Neural cell (in vitro differentiated cells): Measurements from ENCODE around the gene IGSF21. TPM values are rescaled to one million over a fixed set of nuclear protein-coding genes. Genes with fewer than 3 reads are reported as not detected.

Experiments
- H2AFZ ChIP-seq: fragments of 200-600, 300-800 bp; sonication (generic), shearing (Covaris generic); 2 replicates; pipeline ENCODE4 v1.6.0; 2014; ENCODE audit warnings: low read depth, mild to moderate bottlenecking, antibody characterized with exemption, low read length, moderate library complexity
- H3F3A ChIP-seq: fragments of 200-600 bp; shearing (Covaris generic); 2 replicates; pipeline ENCODE4 v1.6.1; 2016; ENCODE audit warnings: mild to moderate bottlenecking, moderate library complexity, mixed read lengths, antibody characterized with exemption, low read length; ENCODE audit not compliant: insufficient read depth, poor library complexity, severe bottlenecking
- H3K27ac ChIP-seq: fragments of 200-600, 300-800 bp; sonication (generic), shearing (Covaris generic); 2 replicates; pipeline ENCODE4 v1.5.1; 2014; ENCODE audit warnings: mild to moderate bottlenecking, low read length, moderate library complexity
- H3K27me3 ChIP-seq: fragments of 300-800, 200-600 bp; sonication (generic), shearing (Covaris generic); 2 replicates; pipeline ENCODE4 v1.6.0; 2014; ENCODE audit warnings: mild to moderate bottlenecking, low read depth, low read length, moderate library complexity; ENCODE audit not compliant: insufficient read depth
- H3K36me3 ChIP-seq: fragments of 300-800, 200-600 bp; sonication (generic), shearing (Covaris generic); 2 replicates; pipeline ENCODE4 v1.5.1; 2014; ENCODE audit warnings: mild to moderate bottlenecking, antibody characterized with exemption, low read length, moderate library complexity; ENCODE audit not compliant: insufficient read depth
- H3K4me2 ChIP-seq: fragments of 300-800, 200-600 bp; sonication (generic), shearing (Covaris generic); 2 replicates; pipeline ENCODE4 v1.6.0; 2014; ENCODE audit warnings: mild to moderate bottlenecking, low read length
- H3K4me3 ChIP-seq: fragments of 300-800, 200-600 bp; sonication (generic), shearing (Covaris generic); 2 replicates; pipeline ENCODE4 v1.5.1; 2014; ENCODE audit warnings: mild to moderate bottlenecking, low read length, moderate library complexity
- H3K79me2 ChIP-seq: fragments of 200-600 bp; shearing (Covaris generic); replicated peaks from 2 replicates; pipeline ENCODE4 v1.6.0; 2014; ENCODE audit warnings: mild to moderate bottlenecking, low read length, moderate library complexity; ENCODE audit not compliant: insufficient read depth
- H3K9ac ChIP-seq: fragments of 300-800, 200-600 bp; sonication (generic), shearing (Covaris generic); 2 replicates; pipeline ENCODE4 v1.6.1; 2016; ENCODE audit warnings: mild to moderate bottlenecking, low read length, mixed read lengths
- H3K9me2 ChIP-seq: fragments of 200-600 bp; shearing (Covaris generic); 2 replicates; pipeline ENCODE4 v1.6.1; 2016; ENCODE audit warnings: mild to moderate bottlenecking, low read length, mixed read lengths; ENCODE audit not compliant: insufficient read depth
- H3K9me3 ChIP-seq: fragments of 200-600, 300-800 bp; sonication (generic), shearing (Covaris generic); 2 replicates; pipeline ENCODE4 v1.6.1; 2016; ENCODE audit warnings: mild to moderate bottlenecking, mixed run types, low read length, moderate library complexity, mixed read lengths
- H4K20me1 ChIP-seq: fragments of 200-600 bp; shearing (Covaris generic); 2 replicates; pipeline ENCODE4 v1.6.1; 2016; ENCODE audit warnings: mild to moderate bottlenecking, mixed run types; ENCODE audit not compliant: insufficient read depth
- EP300 ChIP-seq: fragments of 450-650 bp; conservative IDR thresholded peaks from 2 replicates; pipeline ENCODE4 v1.6.1; 2014; ENCODE audit warnings: antibody characterized with exemption, mild to moderate bottlenecking, moderate library complexity; ENCODE audit not compliant: poor library complexity, severe bottlenecking
- EZH2 ChIP-seq: fragments of 200-600, 300-800 bp; shearing (Covaris generic), sonication (generic); IDR thresholded peaks from 2 replicates; pipeline ENCODE4 v1.6.1; 2014; ENCODE audit warnings: antibody characterized with exemption, low read length, borderline replicate concordance, mild to moderate bottlenecking; ENCODE audit not compliant: insufficient read depth, poor library complexity, severe bottlenecking
- MXI1 ChIP-seq: fragments of 450-650 bp; conservative IDR thresholded peaks from 2 replicates; pipeline ENCODE4 v1.6.1; 2014; ENCODE audit warnings: antibody characterized with exemption, mild to moderate bottlenecking; ENCODE audit not compliant: poor library complexity, severe bottlenecking
- POLR2AphosphoS5 ChIP-seq: IDR thresholded peaks from 2 replicates; pipeline ENCODE4 v1.6.1; 2012
- RAD21 ChIP-seq: fragments of 450-650 bp; conservative IDR thresholded peaks from 2 replicates; pipeline ENCODE4 v1.6.1; 2014; ENCODE audit warnings: antibody characterized with exemption, mild to moderate bottlenecking, moderate library complexity
- SMC3 ChIP-seq: fragments of 450-650 bp; conservative IDR thresholded peaks from 2 replicates; pipeline ENCODE4 v1.6.1; 2014; ENCODE audit warnings: antibody characterized with exemption, mild to moderate bottlenecking, moderate library complexity; ENCODE audit not compliant: poor library complexity
- TAF1 ChIP-seq: IDR thresholded peaks from 2 replicates; pipeline ENCODE4 v1.6.1; 2012; ENCODE audit warnings: low read depth
- polyA plus RNA-seq: library from polyadenylated mRNA; depleted of rRNA; stranded (reverse); fragments of >200 nt; gene quantifications from 2 replicates; pipeline ENCODE4 v1.2.3, GENCODE V29; 2014
- TF ChIP-seq, protein P1 (sequence below): IDR thresholded peaks from 2 replicates; pipeline ENCODE4 v1.6.1; 2012; ENCODE audit warnings: borderline replicate concordance
- TF ChIP-seq, protein P2 (sequence below): fragments of 450-650 bp; IDR thresholded peaks from 2 replicates; pipeline ENCODE4 v1.5.1; 2014; ENCODE audit warnings: antibody characterized with exemption, mild to moderate bottlenecking, moderate library complexity; ENCODE audit not compliant: poor library complexity, severe bottlenecking

IGSF21 gene
- polyA plus RNA-seq, 1 donor from 2014 or later = 2.4 TPM

DNA sequence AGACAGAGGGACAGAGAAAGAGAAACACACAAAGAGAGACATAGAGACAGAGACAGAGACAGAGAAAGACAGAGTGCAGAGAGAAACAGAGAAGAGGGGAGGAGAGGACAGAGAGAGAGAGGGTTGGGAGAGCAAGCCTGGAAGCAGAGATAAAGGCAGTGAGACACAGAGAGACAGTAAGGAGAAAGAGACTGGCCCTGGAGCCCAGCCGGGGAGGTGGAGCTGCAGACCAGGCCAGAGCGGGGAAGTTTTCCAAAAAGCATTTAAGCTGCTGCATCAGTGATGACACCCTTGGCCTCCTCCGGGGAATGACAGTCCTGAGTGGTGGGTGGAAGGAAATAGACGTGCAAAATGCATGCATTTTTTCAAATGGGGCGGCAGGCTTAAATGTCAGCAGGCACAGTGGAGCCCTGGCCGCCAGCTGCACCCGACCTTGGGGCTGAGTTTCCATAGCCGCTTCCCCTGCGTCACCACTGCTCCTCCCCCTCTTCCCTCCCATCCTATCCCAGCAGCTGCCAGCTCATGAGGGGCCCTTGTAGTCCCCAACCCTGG lies 277.7 kb downstream of the IGSF21 start:
- Histone ChIP-seq H3F3A (no peaks in the 10 kb centered on the region), H3K27me3 (no peaks in the 10 kb centered on the region), H4K20me1 (no peaks in the 10 kb centered on the region), H3K4me3 (no peak overlapping the region), H3K36me3 (no peaks in the 10 kb centered on the region), H2AFZ (no peak overlapping the region), H3K4me2 (no peak overlapping the region), H3K79me2 (no peaks in the 10 kb centered on the region), H3K27ac (no peak overlapping the region), H3K9ac (no peak overlapping the region), H3K9me2 (no peaks in the 10 kb centered on the region), H3K9me3 (peaks cover under 1% of the 10 kb centered on the region)
- TF ChIP-seq EP300 = no peak
- TF ChIP-seq MXI1 = no peak
- no peak for TF ChIP-seq EZH2
- no peak for TF ChIP-seq SMC3
- TF ChIP-seq RAD21 = no peak
- TF ChIP-seq, protein P1, sequence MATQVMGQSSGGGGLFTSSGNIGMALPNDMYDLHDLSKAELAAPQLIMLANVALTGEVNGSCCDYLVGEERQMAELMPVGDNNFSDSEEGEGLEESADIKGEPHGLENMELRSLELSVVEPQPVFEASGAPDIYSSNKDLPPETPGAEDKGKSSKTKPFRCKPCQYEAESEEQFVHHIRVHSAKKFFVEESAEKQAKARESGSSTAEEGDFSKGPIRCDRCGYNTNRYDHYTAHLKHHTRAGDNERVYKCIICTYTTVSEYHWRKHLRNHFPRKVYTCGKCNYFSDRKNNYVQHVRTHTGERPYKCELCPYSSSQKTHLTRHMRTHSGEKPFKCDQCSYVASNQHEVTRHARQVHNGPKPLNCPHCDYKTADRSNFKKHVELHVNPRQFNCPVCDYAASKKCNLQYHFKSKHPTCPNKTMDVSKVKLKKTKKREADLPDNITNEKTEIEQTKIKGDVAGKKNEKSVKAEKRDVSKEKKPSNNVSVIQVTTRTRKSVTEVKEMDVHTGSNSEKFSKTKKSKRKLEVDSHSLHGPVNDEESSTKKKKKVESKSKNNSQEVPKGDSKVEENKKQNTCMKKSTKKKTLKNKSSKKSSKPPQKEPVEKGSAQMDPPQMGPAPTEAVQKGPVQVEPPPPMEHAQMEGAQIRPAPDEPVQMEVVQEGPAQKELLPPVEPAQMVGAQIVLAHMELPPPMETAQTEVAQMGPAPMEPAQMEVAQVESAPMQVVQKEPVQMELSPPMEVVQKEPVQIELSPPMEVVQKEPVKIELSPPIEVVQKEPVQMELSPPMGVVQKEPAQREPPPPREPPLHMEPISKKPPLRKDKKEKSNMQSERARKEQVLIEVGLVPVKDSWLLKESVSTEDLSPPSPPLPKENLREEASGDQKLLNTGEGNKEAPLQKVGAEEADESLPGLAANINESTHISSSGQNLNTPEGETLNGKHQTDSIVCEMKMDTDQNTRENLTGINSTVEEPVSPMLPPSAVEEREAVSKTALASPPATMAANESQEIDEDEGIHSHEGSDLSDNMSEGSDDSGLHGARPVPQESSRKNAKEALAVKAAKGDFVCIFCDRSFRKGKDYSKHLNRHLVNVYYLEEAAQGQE = no peak
- TF ChIP-seq, protein P2, sequence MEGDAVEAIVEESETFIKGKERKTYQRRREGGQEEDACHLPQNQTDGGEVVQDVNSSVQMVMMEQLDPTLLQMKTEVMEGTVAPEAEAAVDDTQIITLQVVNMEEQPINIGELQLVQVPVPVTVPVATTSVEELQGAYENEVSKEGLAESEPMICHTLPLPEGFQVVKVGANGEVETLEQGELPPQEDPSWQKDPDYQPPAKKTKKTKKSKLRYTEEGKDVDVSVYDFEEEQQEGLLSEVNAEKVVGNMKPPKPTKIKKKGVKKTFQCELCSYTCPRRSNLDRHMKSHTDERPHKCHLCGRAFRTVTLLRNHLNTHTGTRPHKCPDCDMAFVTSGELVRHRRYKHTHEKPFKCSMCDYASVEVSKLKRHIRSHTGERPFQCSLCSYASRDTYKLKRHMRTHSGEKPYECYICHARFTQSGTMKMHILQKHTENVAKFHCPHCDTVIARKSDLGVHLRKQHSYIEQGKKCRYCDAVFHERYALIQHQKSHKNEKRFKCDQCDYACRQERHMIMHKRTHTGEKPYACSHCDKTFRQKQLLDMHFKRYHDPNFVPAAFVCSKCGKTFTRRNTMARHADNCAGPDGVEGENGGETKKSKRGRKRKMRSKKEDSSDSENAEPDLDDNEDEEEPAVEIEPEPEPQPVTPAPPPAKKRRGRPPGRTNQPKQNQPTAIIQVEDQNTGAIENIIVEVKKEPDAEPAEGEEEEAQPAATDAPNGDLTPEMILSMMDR = no peak
- no peak for TF ChIP-seq POLR2AphosphoS5
- TF ChIP-seq TAF1 = no peak

- Histone ChIP-seq H3K9me2 (no peaks in the 10 kb centered on the region), H3K36me3 (no peaks in the 10 kb centered on the region), H3F3A (no peaks in the 10 kb centered on the region), H3K9me3 (no peaks in the 10 kb centered on the region), H3K27me3 (no peaks in the 10 kb centered on the region), H4K20me1 (no peaks in the 10 kb centered on the region), H2AFZ (no peak overlapping the region), H3K27ac (no peak overlapping the region), H3K79me2 (no peaks in the 10 kb centered on the region), H3K4me3 (no peak overlapping the region), H3K9ac (no peak overlapping the region), H3K4me2 (no peak overlapping the region)
- no peak for TF ChIP-seq SMC3
- TF ChIP-seq TAF1 = no peak
- no peak for TF ChIP-seq EP300
- no peak for TF ChIP-seq RAD21
- no peak for TF ChIP-seq EZH2
- no peak for TF ChIP-seq MXI1
- TF ChIP-seq, protein P2 = no peak
- TF ChIP-seq POLR2AphosphoS5 = no peak
- TF ChIP-seq, protein P1 = no peak
Observed at GRCh38 chr1:18386591-18386990, 279.0 kb downstream of the IGSF21 start.
